WTC11 (cell line): ENCODE measurements around the gene SMKR1.

Experiments
- ATF1 ChIP-seq: sonication (generic); formaldehyde crosslinking; IDR thresholded peaks from 2 replicates; pipeline ENCODE4 v1.8.1; 2023; ENCODE audit warnings: mild to moderate bottlenecking, moderate library complexity, missing genetic modification reagents
- CREB1 ChIP-seq: sonication (generic); formaldehyde crosslinking; IDR thresholded peaks from 2 replicates; pipeline ENCODE4 v1.8.0; 2023; ENCODE audit warnings: mild to moderate bottlenecking, missing genetic modification reagents
- CTCF ChIP-seq: fragments of 200-600 bp; IDR thresholded peaks from 2 replicates; pipeline ENCODE4 v1.8.0; 2022; ENCODE audit warnings: antibody characterized with exemption
- JUN ChIP-seq: sonication (generic); formaldehyde crosslinking; IDR thresholded peaks from 2 replicates; pipeline ENCODE4 v1.8.0; 2023; ENCODE audit warnings: mild to moderate bottlenecking, missing genetic modification reagents
- TP53 ChIP-seq: sonication (generic); formaldehyde crosslinking; IDR thresholded peaks from 2 replicates; pipeline ENCODE4 v1.8.1; 2023; ENCODE audit warnings: mild to moderate bottlenecking, missing genetic modification reagents
- ZNF121 ChIP-seq: sonication (generic); formaldehyde crosslinking; IDR thresholded peaks from 2 replicates; pipeline ENCODE4 v1.8.0; 2023; ENCODE audit warnings: missing genetic modification reagents
- ZNF317 ChIP-seq: sonication (generic); formaldehyde crosslinking; IDR thresholded peaks from 2 replicates; pipeline ENCODE4 v1.8.1; 2023; ENCODE audit warnings: low read depth, mild to moderate bottlenecking, moderate library complexity, missing genetic modification reagents, borderline replicate concordance

- no peak for TF ChIP-seq ZNF317 (CRISPR knock-in tag)
- TF ChIP-seq CTCF = no peak
- TF ChIP-seq ATF1 = no peak
- TF ChIP-seq CREB1 (CRISPR knock-in tag) = no peak
- no peak for TF ChIP-seq ZNF121 (CRISPR knock-in tag)
- TF ChIP-seq JUN (CRISPR knock-in tag) = no peak
- TF ChIP-seq TP53 = no peak
Observed at GRCh38 chr7:129464194-129464593, 38.1 kb upstream of the SMKR1 start.
